Transverse colon (tissue), 3 donors: ENCODE data around the gene ARHGAP12.

Experiments used
- EP300 ChIP-seq: sonication (generic); formaldehyde crosslinking; IDR thresholded peaks from one replicate; pipeline ENCODE4 v1.6.1; 2017; ENCODE audit warnings: antibody characterized with exemption, low read depth
- POLR2A ChIP-seq: fragments of 450-650 bp; IDR thresholded peaks from one replicate; pipeline ENCODE4 v1.6.1; 2016; ENCODE audit warnings: antibody characterized with exemption, mild to moderate bottlenecking, moderate library complexity
- TF ChIP-seq, protein P1 (sequence below), 5 experiments: fragments of 200-600 bp in 3 of 5; fragments of 450-650 bp in 2 of 5; sonication (generic) in 3 of 5; IDR thresholded peaks; 1 replicate in 2 of 5; 2 replicates in 3 of 5; pipeline ENCODE4 v1.5.1; 2016 to 2017; ENCODE audit warnings: antibody characterized with exemption in 5 of 5, inconsistent platforms in 3 of 5, mild to moderate bottlenecking in 2 of 5, moderate library complexity in 1 of 5

DNA sequence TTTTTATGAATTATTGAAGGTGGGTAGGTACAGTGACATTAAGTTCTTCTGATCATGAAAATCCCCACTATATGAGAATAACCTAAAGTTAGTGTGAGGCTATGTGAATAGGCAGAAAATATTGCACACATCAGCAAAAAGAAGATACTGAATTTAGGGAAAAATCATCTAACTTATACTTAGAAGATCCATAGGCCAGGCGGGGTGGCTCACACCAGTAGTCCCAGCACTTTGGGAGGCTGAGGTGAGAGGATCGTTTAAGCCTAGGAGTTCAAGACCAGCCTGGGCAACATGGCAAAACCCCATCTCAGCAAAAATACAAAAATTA, 49.5 kb upstream of the ARHGAP12 start:
- TF ChIP-seq, protein P1, sequence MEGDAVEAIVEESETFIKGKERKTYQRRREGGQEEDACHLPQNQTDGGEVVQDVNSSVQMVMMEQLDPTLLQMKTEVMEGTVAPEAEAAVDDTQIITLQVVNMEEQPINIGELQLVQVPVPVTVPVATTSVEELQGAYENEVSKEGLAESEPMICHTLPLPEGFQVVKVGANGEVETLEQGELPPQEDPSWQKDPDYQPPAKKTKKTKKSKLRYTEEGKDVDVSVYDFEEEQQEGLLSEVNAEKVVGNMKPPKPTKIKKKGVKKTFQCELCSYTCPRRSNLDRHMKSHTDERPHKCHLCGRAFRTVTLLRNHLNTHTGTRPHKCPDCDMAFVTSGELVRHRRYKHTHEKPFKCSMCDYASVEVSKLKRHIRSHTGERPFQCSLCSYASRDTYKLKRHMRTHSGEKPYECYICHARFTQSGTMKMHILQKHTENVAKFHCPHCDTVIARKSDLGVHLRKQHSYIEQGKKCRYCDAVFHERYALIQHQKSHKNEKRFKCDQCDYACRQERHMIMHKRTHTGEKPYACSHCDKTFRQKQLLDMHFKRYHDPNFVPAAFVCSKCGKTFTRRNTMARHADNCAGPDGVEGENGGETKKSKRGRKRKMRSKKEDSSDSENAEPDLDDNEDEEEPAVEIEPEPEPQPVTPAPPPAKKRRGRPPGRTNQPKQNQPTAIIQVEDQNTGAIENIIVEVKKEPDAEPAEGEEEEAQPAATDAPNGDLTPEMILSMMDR (IDR thresholded peaks at IDR 0.05) = no peak
- TF ChIP-seq EP300 (no peak), POLR2A (no peak)
